ENCODE measurements around the gene PARVB. TPM values are rescaled to one million over a fixed set of nuclear protein-coding genes. Genes with fewer than 3 reads are reported as not detected.

The PARVB gene
- total RNA-seq, 1 donor = 29.3 TPM

DNA sequence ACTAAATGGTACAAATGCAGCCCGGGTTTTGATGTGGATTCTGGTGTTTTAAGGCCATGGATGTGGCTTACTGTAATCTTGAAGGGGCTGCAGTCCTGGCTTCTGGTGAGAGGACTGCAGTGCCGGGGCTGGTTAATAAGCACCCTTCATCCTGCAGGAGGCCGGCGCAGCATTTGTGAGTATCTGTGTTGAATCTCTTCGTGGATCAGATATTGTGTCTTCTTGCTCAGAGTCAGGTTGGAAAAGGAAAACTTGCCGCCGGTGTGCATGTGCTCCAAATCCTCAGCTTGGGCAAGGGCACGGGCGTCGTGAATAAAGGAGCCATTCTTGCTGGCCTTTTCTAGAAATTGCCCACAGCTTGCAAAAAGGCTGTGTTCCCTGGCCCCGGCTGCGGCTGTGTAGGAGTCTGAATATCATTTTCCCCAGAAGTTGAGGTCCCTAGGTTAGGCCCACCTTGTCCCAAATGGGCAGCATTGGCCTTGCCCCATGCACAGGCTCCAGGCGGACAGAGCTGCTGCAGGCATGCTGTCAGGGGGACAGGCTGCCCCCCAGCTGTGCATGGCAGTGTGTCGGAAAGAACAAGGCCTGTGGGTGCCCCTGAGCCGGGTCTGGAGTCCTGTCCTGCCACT lies 28.9 kb upstream of the PARVB start:
- no peak for DNase-seq (ENCODE audit: insufficient read length, low spot score, missing footprints)
- Histone ChIP-seq H3K27me3 (ENCODE audit: insufficient read depth, low read length) (no peaks in the 10 kb centered on the region), H4K20me1 (ENCODE audit: insufficient read depth, low read length) (peaks cover 14% of the 10 kb centered on the region), H3K79me2 (ENCODE audit: insufficient read depth, low read length) (peaks cover 4% of the 10 kb centered on the region), H3K4me3 (ENCODE audit: insufficient read depth, low read length) (no peak overlapping the region), H3K9me3 (ENCODE audit: low read depth, low read length) (no peaks in the 10 kb centered on the region), H3K36me3 (ENCODE audit: insufficient read depth, low read length) (peaks cover 63% of the 10 kb centered on the region), H3K27ac (ENCODE audit: low read depth, low read length) (no peak overlapping the region), H3K4me1 (ENCODE audit: insufficient read depth, low read length) (peaks cover 7% of the 10 kb centered on the region), H2AFZ (ENCODE audit: low read length) (no peak overlapping the region), H3K4me2 (ENCODE audit: insufficient read depth, low read length) (no peak overlapping the region)
- TF ChIP-seq, protein P1, sequence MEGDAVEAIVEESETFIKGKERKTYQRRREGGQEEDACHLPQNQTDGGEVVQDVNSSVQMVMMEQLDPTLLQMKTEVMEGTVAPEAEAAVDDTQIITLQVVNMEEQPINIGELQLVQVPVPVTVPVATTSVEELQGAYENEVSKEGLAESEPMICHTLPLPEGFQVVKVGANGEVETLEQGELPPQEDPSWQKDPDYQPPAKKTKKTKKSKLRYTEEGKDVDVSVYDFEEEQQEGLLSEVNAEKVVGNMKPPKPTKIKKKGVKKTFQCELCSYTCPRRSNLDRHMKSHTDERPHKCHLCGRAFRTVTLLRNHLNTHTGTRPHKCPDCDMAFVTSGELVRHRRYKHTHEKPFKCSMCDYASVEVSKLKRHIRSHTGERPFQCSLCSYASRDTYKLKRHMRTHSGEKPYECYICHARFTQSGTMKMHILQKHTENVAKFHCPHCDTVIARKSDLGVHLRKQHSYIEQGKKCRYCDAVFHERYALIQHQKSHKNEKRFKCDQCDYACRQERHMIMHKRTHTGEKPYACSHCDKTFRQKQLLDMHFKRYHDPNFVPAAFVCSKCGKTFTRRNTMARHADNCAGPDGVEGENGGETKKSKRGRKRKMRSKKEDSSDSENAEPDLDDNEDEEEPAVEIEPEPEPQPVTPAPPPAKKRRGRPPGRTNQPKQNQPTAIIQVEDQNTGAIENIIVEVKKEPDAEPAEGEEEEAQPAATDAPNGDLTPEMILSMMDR (IDR thresholded peaks at IDR 0.05; ENCODE audit: extremely low read depth, low read depth, low read length) = no peak

GRCh38 chr22:43995798-43996169 lies 28.3 kb upstream of the PARVB start:
- DNase-seq (ENCODE audit: insufficient read length, low spot score, missing footprints) = no peak
- Histone ChIP-seq H3K79me2 (ENCODE audit: insufficient read depth, low read length) (peaks cover 4% of the 10 kb centered on the region), H2AFZ (ENCODE audit: low read length) (no peak overlapping the region), H3K4me1 (ENCODE audit: insufficient read depth, low read length) (peaks cover 7% of the 10 kb centered on the region), H3K36me3 (ENCODE audit: insufficient read depth, low read length) (peaks cover 57% of the 10 kb centered on the region), H3K27ac (ENCODE audit: low read depth, low read length) (no peak overlapping the region), H3K4me2 (ENCODE audit: insufficient read depth, low read length) (no peak overlapping the region), H3K9me3 (ENCODE audit: low read depth, low read length) (no peaks in the 10 kb centered on the region), H3K4me3 (ENCODE audit: insufficient read depth, low read length) (no peak overlapping the region), H3K27me3 (ENCODE audit: insufficient read depth, low read length) (no peaks in the 10 kb centered on the region), H4K20me1 (ENCODE audit: insufficient read depth, low read length) (peaks cover 14% of the 10 kb centered on the region)
- TF ChIP-seq, protein P1 (IDR thresholded peaks at IDR 0.05; ENCODE audit: extremely low read depth, low read depth, low read length) = no peak

DNA sequence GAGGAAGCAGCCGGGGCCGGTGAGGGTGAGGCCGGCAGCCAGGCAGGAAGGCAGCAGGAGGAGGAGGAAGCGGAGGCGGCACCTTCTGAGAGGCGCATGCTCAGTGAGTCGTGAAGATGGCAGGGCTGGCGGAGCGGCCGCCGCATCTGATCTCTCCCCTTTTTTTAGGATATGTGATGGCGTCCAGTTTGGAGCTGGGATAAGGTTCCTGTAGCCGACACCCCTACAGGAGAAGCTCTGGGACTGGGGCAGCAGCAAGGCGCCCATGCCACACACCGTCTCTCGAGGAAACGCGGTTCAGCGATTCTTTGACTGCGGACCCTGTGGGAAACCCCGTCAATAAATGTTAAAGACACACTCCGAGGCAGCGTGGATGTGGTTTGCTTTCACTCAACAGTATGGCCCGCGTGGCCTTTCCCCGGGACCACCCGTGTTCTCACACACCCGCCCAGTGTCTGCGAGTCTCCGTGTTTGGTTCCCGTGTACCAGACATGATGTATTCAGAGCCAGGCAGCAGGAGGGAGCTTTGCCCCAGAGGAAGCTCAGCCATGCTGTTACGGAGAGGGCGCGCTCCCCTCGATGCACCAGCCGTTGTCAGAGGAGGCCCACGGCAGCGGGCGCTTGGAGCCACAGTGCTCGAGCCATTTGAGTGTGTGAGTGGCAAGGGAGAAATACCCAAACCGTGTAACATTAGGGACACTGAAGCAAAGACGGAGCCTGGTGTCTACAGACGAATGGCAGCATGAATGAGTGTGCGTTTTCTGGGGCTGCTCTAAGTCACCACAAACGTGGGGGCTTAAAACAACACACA lies 27.7 kb upstream of the PARVB start:
- H3K36me3 ChIP-seq (ENCODE audit: insufficient read depth, low read length) = peaks cover 57% of the 10 kb centered on the region

GRCh38 chr22:43996981-43997265 lies 27.2 kb upstream of the PARVB start:
- Histone ChIP-seq H3K4me2 (ENCODE audit: insufficient read depth, low read length) (no peak overlapping the region), H3K27me3 (ENCODE audit: insufficient read depth, low read length) (no peaks in the 10 kb centered on the region), H3K79me2 (ENCODE audit: insufficient read depth, low read length) (peaks cover 4% of the 10 kb centered on the region), H3K4me1 (ENCODE audit: insufficient read depth, low read length) (peaks cover 7% of the 10 kb centered on the region), H2AFZ (ENCODE audit: low read length) (no peak overlapping the region), H4K20me1 (ENCODE audit: insufficient read depth, low read length) (peaks cover 14% of the 10 kb centered on the region), H3K27ac (ENCODE audit: low read depth, low read length) (no peak overlapping the region), H3K36me3 (ENCODE audit: insufficient read depth, low read length) (peaks cover 55% of the 10 kb centered on the region), H3K9me3 (ENCODE audit: low read depth, low read length) (no peaks in the 10 kb centered on the region), H3K4me3 (ENCODE audit: insufficient read depth, low read length) (no peak overlapping the region)
- TF ChIP-seq, protein P1 (IDR thresholded peaks at IDR 0.05; ENCODE audit: extremely low read depth, low read depth, low read length) = no peak
- DNase-seq (ENCODE audit: insufficient read length, low spot score, missing footprints) = no peak

More for the DNA sequence above, 27.7 kb upstream of the PARVB start:
- TF ChIP-seq, protein P1 (IDR thresholded peaks at IDR 0.05; ENCODE audit: extremely low read depth, low read depth, low read length) = no peak
- DNase-seq (ENCODE audit: insufficient read length, low spot score, missing footprints) = peak; percentile 81
- Histone ChIP-seq H3K27me3 (ENCODE audit: insufficient read depth, low read length) (no peaks in the 10 kb centered on the region), H4K20me1 (ENCODE audit: insufficient read depth, low read length) (peaks cover 14% of the 10 kb centered on the region), H3K4me3 (ENCODE audit: insufficient read depth, low read length) (no peak overlapping the region), H3K4me1 (ENCODE audit: insufficient read depth, low read length) (peaks cover 7% of the 10 kb centered on the region), H3K27ac (ENCODE audit: low read depth, low read length) (no peak overlapping the region), H3K4me2 (ENCODE audit: insufficient read depth, low read length) (no peak overlapping the region), H2AFZ (ENCODE audit: low read length) (no peak overlapping the region), H3K79me2 (ENCODE audit: insufficient read depth, low read length) (peaks cover 4% of the 10 kb centered on the region), H3K9me3 (ENCODE audit: low read depth, low read length) (no peaks in the 10 kb centered on the region)

Data from osteoblast (primary cell).